HG03135 (cell line): Measurements from ENCODE around the gene KRT36.

Source experiments
- ATAC-seq: cut with Tn5 transposase; IDR thresholded peaks from one replicate; pipeline ENCODE4 v1.9.1; 2021; ENCODE audit warnings: mild to moderate bottlenecking, moderate library complexity; ENCODE audit not compliant: unreplicated experiment

KRT36 gene

DNA sequence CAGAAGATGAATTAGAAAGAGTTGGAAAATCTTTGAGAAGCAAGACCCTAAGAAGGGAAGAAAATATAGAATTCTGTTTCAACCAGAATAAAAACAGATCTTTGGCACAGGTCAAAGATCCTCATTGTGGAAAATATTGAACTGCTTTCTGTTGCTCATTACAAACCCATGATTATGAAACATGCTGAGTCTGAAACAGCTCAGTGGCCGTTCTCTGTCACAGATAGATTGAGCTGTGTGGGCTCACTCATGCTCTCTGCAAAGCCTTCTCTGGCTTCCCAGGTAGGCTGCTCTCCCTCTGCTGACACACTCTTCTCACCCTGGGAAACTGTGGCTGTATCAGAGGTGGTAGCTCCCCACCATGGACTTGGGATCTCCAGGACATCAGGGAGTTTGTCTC, 45.5 kb downstream of the KRT36 start:
- ATAC-seq: no peak

DNA sequence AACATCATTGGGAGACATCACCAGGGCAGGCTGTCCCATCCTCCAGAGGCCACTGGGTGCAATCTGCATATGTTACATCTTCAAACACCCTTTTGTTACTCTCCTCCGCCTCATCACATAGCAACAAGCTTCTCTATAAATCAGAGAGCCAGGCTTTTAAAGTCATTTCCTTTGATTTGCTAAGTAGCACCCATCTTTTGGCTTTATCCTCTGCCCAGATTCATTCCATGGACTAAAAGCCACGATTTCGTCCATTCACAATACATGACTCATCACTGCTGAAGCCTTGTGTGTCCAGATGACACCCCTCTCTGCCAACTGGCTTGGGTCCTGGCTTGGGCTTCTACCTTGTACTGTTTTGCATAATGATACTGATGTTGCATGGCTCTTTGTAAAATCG, 47.0 kb downstream of the KRT36 start:
- no peak for ATAC-seq

DNA sequence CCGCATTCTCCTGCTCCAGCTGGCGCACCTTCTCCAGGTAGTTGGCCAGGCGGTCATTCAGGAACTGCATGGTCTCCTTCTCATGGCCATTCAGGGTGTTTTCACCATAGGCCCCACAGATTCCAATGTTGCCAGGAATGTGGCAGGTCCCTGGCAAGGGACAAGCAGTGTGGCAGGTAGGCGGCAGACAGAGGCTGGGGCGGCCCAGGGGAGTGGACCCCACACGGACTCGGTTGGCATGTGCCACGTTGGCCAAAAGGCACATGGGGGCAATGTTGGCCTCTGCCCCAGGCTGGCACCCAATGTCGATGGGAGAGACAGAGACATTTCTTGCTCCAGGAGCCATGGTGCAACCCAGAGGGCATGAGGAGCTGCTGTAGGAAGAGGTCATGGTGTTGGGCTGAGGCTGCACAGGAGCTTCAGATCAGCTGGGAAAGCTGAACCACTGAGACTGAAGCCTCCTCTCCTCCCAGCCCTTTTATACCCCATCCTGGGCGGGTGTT, 49.1 kb downstream of the KRT36 start, which contains the start of gene KRT38:
KRT38 (minus strand) TSS at position 453 of the 503 bp plus-strand sequence; CDS start at position 391, 62 bp downstream.
- no peak for ATAC-seq

DNA sequence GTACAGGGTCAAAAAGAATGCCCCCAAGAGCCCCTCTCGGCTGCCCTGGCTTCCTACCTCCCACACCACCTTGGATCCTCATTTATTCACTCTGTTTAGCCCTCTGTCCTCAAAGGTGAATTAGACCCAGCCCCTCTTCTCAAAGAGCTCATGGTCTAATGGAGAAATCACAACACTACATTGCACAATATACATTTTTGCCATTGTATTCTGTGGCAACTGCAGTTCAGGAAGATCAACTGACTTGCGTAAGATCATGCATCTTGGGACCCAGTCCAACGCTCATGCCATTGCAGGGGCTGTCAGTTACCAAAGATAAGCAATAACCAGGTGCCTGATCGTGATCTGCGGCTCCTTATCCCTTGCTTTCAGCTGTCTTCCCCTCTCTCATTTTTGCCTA, 50.3 kb downstream of the KRT36 start:
- no peak for ATAC-seq

DNA sequence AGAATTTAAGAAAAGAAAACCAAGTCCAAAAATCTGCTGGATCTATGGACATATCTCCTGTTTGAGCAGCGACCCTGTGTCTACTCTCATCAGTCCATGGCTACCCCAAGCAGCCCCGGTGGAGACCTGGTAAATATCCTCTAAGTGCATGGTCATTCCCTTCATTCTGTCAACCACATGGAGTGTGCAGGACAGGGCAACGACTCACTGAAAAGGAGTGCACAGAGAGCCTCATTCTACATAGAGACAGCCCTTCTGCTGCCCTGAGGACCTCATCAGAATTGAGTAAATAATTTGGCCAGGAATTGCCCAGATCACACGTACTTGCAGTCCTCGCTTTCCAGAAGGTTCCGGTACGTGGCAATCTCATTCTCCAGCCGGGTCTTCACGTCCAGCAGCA, 51.9 kb downstream of the KRT36 start:
- ATAC-seq: no peak

DNA sequence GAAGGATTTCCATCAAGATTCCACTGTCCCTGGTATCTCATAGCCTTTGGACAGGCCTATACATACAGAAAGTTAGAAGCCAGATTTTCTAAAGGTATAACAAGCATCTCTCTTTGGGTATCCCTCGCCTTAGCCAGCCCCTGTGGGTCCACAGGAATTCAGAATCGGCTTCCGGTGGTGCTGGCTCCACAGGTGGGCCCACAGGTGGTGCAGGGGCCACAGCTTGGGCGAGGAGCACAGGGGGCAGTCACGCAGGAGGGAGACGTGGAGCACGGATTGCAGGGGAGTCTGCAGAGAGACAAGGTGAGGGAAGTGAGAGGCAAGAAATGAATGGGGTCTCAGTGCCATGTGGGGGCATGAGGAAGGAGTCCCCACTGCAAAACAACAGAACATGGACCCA, 52.5 kb downstream of the KRT36 start:
- no peak for ATAC-seq
